ENCODE results near the gene NHLRC1. TPM values are rescaled to one million over a fixed set of nuclear protein-coding genes. Genes with fewer than 3 reads are reported as not detected.

Gene NHLRC1
- total RNA-seq, 1 donor: 2.9 TPM

GRCh38 chr6:18165751-18166150 lies 43.3 kb upstream of the NHLRC1 start:
- Histone ChIP-seq H4K20me1 (ENCODE audit: insufficient read depth, low read length) (no peaks in the 10 kb centered on the region), H3K79me2 (ENCODE audit: insufficient read depth, low read length) (no peaks in the 10 kb centered on the region), H3K9me3 (ENCODE audit: low read depth, low read length) (no peaks in the 10 kb centered on the region), H2AFZ (ENCODE audit: low read length) (no peak overlapping the region), H3K4me3 (ENCODE audit: insufficient read depth, low read length) (no peak overlapping the region), H3K27ac (ENCODE audit: low read depth, low read length) (peak overlapping the region; percentile 61), H3K4me2 (ENCODE audit: insufficient read depth, low read length) (no peak overlapping the region), H3K36me3 (ENCODE audit: insufficient read depth, low read length) (peaks cover 26% of the 10 kb centered on the region), H3K4me1 (ENCODE audit: insufficient read depth, low read length) (peaks cover 11% of the 10 kb centered on the region), H3K27me3 (ENCODE audit: insufficient read depth, low read length) (no peaks in the 10 kb centered on the region)
- no peak for DNase-seq (ENCODE audit: insufficient read length, low spot score, missing footprints)
- TF ChIP-seq CTCF (IDR thresholded peaks at IDR 0.05; ENCODE audit: extremely low read depth, low read depth, low read length): no peak

GRCh38 chr6:18162401-18162800 lies 39.9 kb upstream of the NHLRC1 start:
- Histone ChIP-seq H3K27ac (ENCODE audit: low read depth, low read length) (no peak overlapping the region), H3K4me2 (ENCODE audit: insufficient read depth, low read length) (no peak overlapping the region), H3K36me3 (ENCODE audit: insufficient read depth, low read length) (peaks cover 25% of the 10 kb centered on the region), H3K79me2 (ENCODE audit: insufficient read depth, low read length) (no peaks in the 10 kb centered on the region), H4K20me1 (ENCODE audit: insufficient read depth, low read length) (no peaks in the 10 kb centered on the region), H3K4me3 (ENCODE audit: insufficient read depth, low read length) (no peak overlapping the region), H3K9me3 (ENCODE audit: low read depth, low read length) (no peaks in the 10 kb centered on the region), H3K27me3 (ENCODE audit: insufficient read depth, low read length) (no peaks in the 10 kb centered on the region), H3K4me1 (ENCODE audit: insufficient read depth, low read length) (peaks cover 11% of the 10 kb centered on the region), H2AFZ (ENCODE audit: low read length) (no peak overlapping the region)
- TF ChIP-seq CTCF (IDR thresholded peaks at IDR 0.05; ENCODE audit: extremely low read depth, low read depth, low read length): no peak
- no peak for DNase-seq (ENCODE audit: insufficient read length, low spot score, missing footprints)

- H3K4me2 ChIP-seq (ENCODE audit: insufficient read depth, low read length): no peak overlapping the region
- peaks cover 6% of the 10 kb centered on the region for H3K4me1 ChIP-seq (ENCODE audit: insufficient read depth, low read length)
- no peaks in the 10 kb centered on the region for H4K20me1 ChIP-seq (ENCODE audit: insufficient read depth, low read length)
- no peak overlapping the region for H2AFZ ChIP-seq (ENCODE audit: low read length)
- H3K27me3 ChIP-seq (ENCODE audit: insufficient read depth, low read length): no peaks in the 10 kb centered on the region
- H3K9me3 ChIP-seq (ENCODE audit: low read depth, low read length): no peaks in the 10 kb centered on the region
- no peak overlapping the region for H3K27ac ChIP-seq (ENCODE audit: low read depth, low read length)
- no peaks in the 10 kb centered on the region for H3K79me2 ChIP-seq (ENCODE audit: insufficient read depth, low read length)
- DNase-seq (ENCODE audit: insufficient read length, low spot score, missing footprints): no peak
- H3K4me3 ChIP-seq (ENCODE audit: insufficient read depth, low read length): no peak overlapping the region
- no peak for TF ChIP-seq CTCF (IDR thresholded peaks at IDR 0.05; ENCODE audit: extremely low read depth, low read depth, low read length)
- peaks cover 25% of the 10 kb centered on the region for H3K36me3 ChIP-seq (ENCODE audit: insufficient read depth, low read length)
These were observed 39.0 kb upstream of the NHLRC1 start for GRCh38 chr6:18161431-18161830.

GRCh38 chr6:18160911-18161310 lies 38.4 kb upstream of the NHLRC1 start:
- H3K27me3 ChIP-seq (ENCODE audit: insufficient read depth, low read length): no peaks in the 10 kb centered on the region
- peaks cover 25% of the 10 kb centered on the region for H3K36me3 ChIP-seq (ENCODE audit: insufficient read depth, low read length)
- no peak overlapping the region for H3K27ac ChIP-seq (ENCODE audit: low read depth, low read length)
- no peak overlapping the region for H2AFZ ChIP-seq (ENCODE audit: low read length)
- H4K20me1 ChIP-seq (ENCODE audit: insufficient read depth, low read length): no peaks in the 10 kb centered on the region
- no peak for DNase-seq (ENCODE audit: insufficient read length, low spot score, missing footprints)
- no peak for TF ChIP-seq CTCF (IDR thresholded peaks at IDR 0.05; ENCODE audit: extremely low read depth, low read depth, low read length)
- peaks cover 4% of the 10 kb centered on the region for H3K4me1 ChIP-seq (ENCODE audit: insufficient read depth, low read length)
- no peaks in the 10 kb centered on the region for H3K9me3 ChIP-seq (ENCODE audit: low read depth, low read length)
- no peak overlapping the region for H3K4me2 ChIP-seq (ENCODE audit: insufficient read depth, low read length)
- peaks cover 4% of the 10 kb centered on the region for H3K79me2 ChIP-seq (ENCODE audit: insufficient read depth, low read length)
- H3K4me3 ChIP-seq (ENCODE audit: insufficient read depth, low read length): no peak overlapping the region

Measured in osteoblast (primary cell).